B cell (primary cell): ENCODE results near the gene GPR173. TPM values are rescaled to one million over a fixed set of nuclear protein-coding genes. Genes with fewer than 3 reads are reported as not detected.

Experiments
- ATAC-seq: fragments of 200-7000 bp; cut with Tn5 transposase; one replicate; pipeline ENCODE4 v1.10.0; 2021; ENCODE audit warnings: low read depth, mild to moderate bottlenecking, moderate number of reproducible peaks, moderate library complexity
- CTCF ChIA-PET: fragments of 350-600 bp; sonication (Branson Sonifier 250); formaldehyde crosslinking; loops from one replicate; lab custom pipeline; 2021; ENCODE audit warnings: antibody characterized with exemption, inconsistent platforms; lab: Charles Lee
- POLR2A ChIA-PET: fragments of 350-600 bp; sonication (Branson Sonifier 250); formaldehyde crosslinking; loops from one replicate; lab custom pipeline; 2021; ENCODE audit warnings: antibody characterized with exemption; lab: Charles Lee
- DNase-seq: peaks from one replicate; pipeline ENCODE4 v3.0.0; 2013
- H2AFZ ChIP-seq: 2 replicates; pipeline ENCODE4 v1.6.1; 2012; ENCODE audit warnings: mild to moderate bottlenecking, low read depth, low read length; ENCODE audit not compliant: insufficient read depth, poor library complexity, severe bottlenecking
- H3K27ac ChIP-seq, 2 donors: 1 replicate in 1 of 2; 2 replicates in 1 of 2; pipeline ENCODE4 v1.5.1; 2012 to 2013; ENCODE audit warnings: low read length in 2 of 2, mild to moderate bottlenecking in 2 of 2, moderate library complexity in 1 of 2
- H3K27me3 ChIP-seq, 4 experiments: fragments of 200-600 bp in 1 of 4; sonication (generic) in 1 of 4; replicated peaks in 1 of 4; 1 replicate in 2 of 4; 2 replicates in 2 of 4; pipeline versions ENCODE4 v1.6.1 to v1.7.0; 2013 to 2016; ENCODE audit warnings: low read length in 3 of 4, mild to moderate bottlenecking in 2 of 4, mixed read lengths in 1 of 4, moderate library complexity in 1 of 4; ENCODE audit not compliant: insufficient read depth in 4 of 4, control insufficient read depth in 3 of 4; ENCODE audit errors: control extremely low read depth in 1 of 4
- H3K36me3 ChIP-seq, 2 experiments: replicated peaks in 1 of 2; 1 replicate in 1 of 2; 2 replicates in 1 of 2; pipeline versions ENCODE4 v1.6.1 to v1.7.1; 2013; ENCODE audit warnings: low read length in 1 of 2; ENCODE audit not compliant: insufficient read depth in 2 of 2, control insufficient read depth in 1 of 2; ENCODE audit errors: control extremely low read depth in 1 of 2, extremely low read depth in 1 of 2
- H3K4me1 ChIP-seq, 2 donors: fragments of 200-600 bp in 1 of 2; sonication (generic) in 1 of 2; 1 replicate in 1 of 2; 2 replicates in 1 of 2; pipeline versions ENCODE4 v1.5.1 to v1.6.1; 2013 to 2017; ENCODE audit warnings: low read length in 2 of 2; ENCODE audit not compliant: control insufficient read depth in 2 of 2, insufficient read depth in 2 of 2
- H3K4me2 ChIP-seq: replicated peaks from 2 replicates; pipeline ENCODE3; 2012; ENCODE audit warnings: mild to moderate bottlenecking, low read depth, low read length; ENCODE audit not compliant: poor library complexity, severe bottlenecking
- H3K4me3 ChIP-seq, 5 experiments: fragments of 200-600 bp in 1 of 5; sonication (generic) in 1 of 5; 1 replicate in 3 of 5; 2 replicates in 2 of 5; pipeline versions ENCODE4 v1.5.1 to v1.7.0; 2011 to 2016; ENCODE audit warnings: low read length in 4 of 5, mild to moderate bottlenecking in 4 of 5, low read depth in 2 of 5, control low read depth in 1 of 5, moderate library complexity in 1 of 5; ENCODE audit not compliant: insufficient read depth in 1 of 5; ENCODE audit errors: control extremely low read depth in 1 of 5, extremely low read depth in 1 of 5
- H3K79me2 ChIP-seq: fragments of 200-600 bp; sonication (generic); one replicate; pipeline ENCODE4 v1.6.0; 2016; ENCODE audit warnings: low read length; ENCODE audit not compliant: control insufficient read depth, insufficient read depth
- H3K9ac ChIP-seq: fragments of 200-600 bp; sonication (generic); 2 replicates; pipeline ENCODE4 v1.6.1; 2017; ENCODE audit warnings: mild to moderate bottlenecking, low read length, moderate library complexity
- H3K9me3 ChIP-seq, 3 donors: one replicate each; pipeline versions ENCODE4 v1.6.1 to v1.7.1; 2013; ENCODE audit warnings: low read length in 2 of 3; ENCODE audit not compliant: control insufficient read depth in 2 of 3, insufficient read depth in 1 of 3; ENCODE audit errors: control extremely low read depth in 1 of 3
- H4K20me1 ChIP-seq: 2 replicates; pipeline ENCODE4 v1.6.0; 2012; ENCODE audit warnings: mild to moderate bottlenecking, low read length; ENCODE audit not compliant: insufficient read depth, control insufficient read depth, poor library complexity, severe bottlenecking
- H3K27ac Mint-ChIP-seq: one replicate; pipeline ENCODE4 v1.8.0; 2021; ENCODE audit warnings: mixed read lengths
- H3K27me3 Mint-ChIP-seq: one replicate; pipeline ENCODE4 v1.8.0; 2021; ENCODE audit warnings: mixed read lengths
- H3K4me1 Mint-ChIP-seq: one replicate; pipeline ENCODE4 v1.8.0; 2021; ENCODE audit warnings: mixed read lengths
- H3K4me3 Mint-ChIP-seq: one replicate; pipeline ENCODE4 v1.8.0; 2021; ENCODE audit warnings: mixed read lengths
- H3K9me3 Mint-ChIP-seq: one replicate; pipeline ENCODE4 v1.8.0; 2022; ENCODE audit warnings: mixed read lengths; ENCODE audit not compliant: insufficient read depth
- EZH2 ChIP-seq: IDR thresholded peaks from 2 replicates; pipeline ENCODE4 v1.6.1; 2012; ENCODE audit warnings: borderline replicate concordance, low read depth, mild to moderate bottlenecking, moderate library complexity, low read length; ENCODE audit not compliant: insufficient read depth, poor library complexity, severe bottlenecking
- WGBS: methylation state at CpG from one replicate; pipeline ENCODE4 v1.1.5; 2013; ENCODE audit warnings: missing lambda C conversion rate; ENCODE audit not compliant: insufficient coverage; 5-methylcytosine and 5-hydroxymethylcytosine counted together
- intact Hi-C: fragments of 100-400 bp; cut with micrococcal nuclease; formaldehyde crosslinking; loops from one replicate; pipeline ENCODE4 v1.10.0; 2022
- polyA plus RNA-seq: library from polyadenylated mRNA; depleted of rRNA; stranded (reverse); fragments of >200 nt; gene quantifications from 2 replicates; pipeline ENCODE4 v1.2.3, GENCODE V29; 2012
- total RNA-seq, 2 donors: library from RNA; stranded (reverse); fragments of 120-200 nt in 1 of 2; gene quantifications; 1 replicate in 1 of 2; 2 replicates in 1 of 2; pipeline versions ENCODE4 v1.2.3 to v1.2.4, GENCODE V29; 2013 to 2022
- TF ChIP-seq, protein P1 (sequence below): fragments of 200-600 bp; IDR thresholded peaks from one replicate; pipeline ENCODE4 v1.8.0; 2022; ENCODE audit warnings: antibody characterized with exemption, mild to moderate bottlenecking

GPR173 gene
- total and polyA plus RNA-seq, 2 donors (not counting 1 experiment from before 2014, with no cell fraction given) = 0.12 TPM; not detected in 1

DNA sequence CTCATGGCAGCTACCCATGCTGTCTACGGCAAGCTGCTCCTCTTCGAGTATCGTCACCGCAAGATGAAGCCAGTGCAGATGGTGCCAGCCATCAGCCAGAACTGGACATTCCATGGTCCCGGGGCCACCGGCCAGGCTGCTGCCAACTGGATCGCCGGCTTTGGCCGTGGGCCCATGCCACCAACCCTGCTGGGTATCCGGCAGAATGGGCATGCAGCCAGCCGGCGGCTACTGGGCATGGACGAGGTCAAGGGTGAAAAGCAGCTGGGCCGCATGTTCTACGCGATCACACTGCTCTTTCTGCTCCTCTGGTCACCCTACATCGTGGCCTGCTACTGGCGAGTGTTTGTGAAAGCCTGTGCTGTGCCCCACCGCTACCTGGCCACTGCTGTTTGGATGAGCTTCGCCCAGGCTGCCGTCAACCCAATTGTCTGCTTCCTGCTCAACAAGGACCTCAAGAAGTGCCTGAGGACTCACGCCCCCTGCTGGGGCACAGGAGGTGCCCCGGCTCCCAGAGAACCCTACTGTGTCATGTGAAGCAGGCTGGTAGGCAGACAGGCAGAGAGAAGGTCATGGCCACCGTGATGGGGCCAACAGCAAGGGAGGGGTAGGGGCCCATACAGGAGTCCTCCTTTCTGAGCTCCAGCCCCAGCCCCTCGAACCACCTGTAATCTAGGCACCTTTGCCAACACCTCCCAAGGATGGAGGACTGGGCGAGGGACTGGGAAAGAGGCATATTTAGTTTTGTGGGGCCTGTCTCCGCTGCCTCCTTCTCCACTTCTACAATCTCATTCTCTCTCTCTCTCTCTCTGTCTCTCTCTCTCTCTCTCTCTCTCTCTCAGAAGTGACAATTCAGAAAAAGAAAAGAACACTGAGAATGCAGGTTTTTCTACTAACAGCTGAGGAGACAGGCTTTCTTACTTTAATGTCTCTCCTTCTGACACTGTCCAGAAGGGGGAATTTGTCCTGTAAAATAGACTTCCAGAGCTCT is 28.9 kb downstream of the GPR173 start:
- Histone ChIP-seq H2AFZ (no peak overlapping the region), H3K36me3 (no peaks in the 10 kb centered on the region), H3K9me3 (no peaks in the 10 kb centered on the region), H3K4me1 (peaks cover 3 to 11% of the 10 kb centered on the region in 2 donors), H3K27ac (no peak overlapping the region), H3K4me2 (no peak overlapping the region), H3K9ac (no peak overlapping the region), H4K20me1 (peaks cover under 1% of the 10 kb centered on the region), H3K79me2 (peaks cover 3% of the 10 kb centered on the region), H3K27me3 (no peaks in the 10 kb centered on the region), H3K4me3 (no peak overlapping the region)
- intact Hi-C loops = loop anchor here (10.0 kb wide), 2 partner anchors 147 to 237 kb away; partner anchors contain the start of gene KDM5C
- WGBS = 94% methylated on average over 19 of the region's 27 CpGs
- POLR2A ChIA-PET = no interaction called here
- no peak overlapping the region for H3K4me3 Mint-ChIP-seq
- H3K9me3 Mint-ChIP-seq = no peaks in the 10 kb centered on the region
- H3K4me1 Mint-ChIP-seq = peaks cover 10% of the 10 kb centered on the region
- ATAC-seq (no peak), DNase-seq (no peak)
- H3K27ac Mint-ChIP-seq = no peak overlapping the region
- CTCF ChIA-PET = no interaction called here
- no peaks in the 10 kb centered on the region for H3K27me3 Mint-ChIP-seq
- TF ChIP-seq, protein P1, sequence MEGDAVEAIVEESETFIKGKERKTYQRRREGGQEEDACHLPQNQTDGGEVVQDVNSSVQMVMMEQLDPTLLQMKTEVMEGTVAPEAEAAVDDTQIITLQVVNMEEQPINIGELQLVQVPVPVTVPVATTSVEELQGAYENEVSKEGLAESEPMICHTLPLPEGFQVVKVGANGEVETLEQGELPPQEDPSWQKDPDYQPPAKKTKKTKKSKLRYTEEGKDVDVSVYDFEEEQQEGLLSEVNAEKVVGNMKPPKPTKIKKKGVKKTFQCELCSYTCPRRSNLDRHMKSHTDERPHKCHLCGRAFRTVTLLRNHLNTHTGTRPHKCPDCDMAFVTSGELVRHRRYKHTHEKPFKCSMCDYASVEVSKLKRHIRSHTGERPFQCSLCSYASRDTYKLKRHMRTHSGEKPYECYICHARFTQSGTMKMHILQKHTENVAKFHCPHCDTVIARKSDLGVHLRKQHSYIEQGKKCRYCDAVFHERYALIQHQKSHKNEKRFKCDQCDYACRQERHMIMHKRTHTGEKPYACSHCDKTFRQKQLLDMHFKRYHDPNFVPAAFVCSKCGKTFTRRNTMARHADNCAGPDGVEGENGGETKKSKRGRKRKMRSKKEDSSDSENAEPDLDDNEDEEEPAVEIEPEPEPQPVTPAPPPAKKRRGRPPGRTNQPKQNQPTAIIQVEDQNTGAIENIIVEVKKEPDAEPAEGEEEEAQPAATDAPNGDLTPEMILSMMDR = no peak
- no peak for TF ChIP-seq EZH2

- WGBS = no CpG with 5 or more reads among the region's 1 CpG
- H3K27ac Mint-ChIP-seq = no peak overlapping the region
- CTCF ChIA-PET = interaction anchor here (0.9 kb wide), 1 partner anchor 11 kb away, joined by 3 read pairs; no protein-coding TSS in a partner anchor
- H3K27me3 Mint-ChIP-seq = no peaks in the 10 kb centered on the region
- no peak overlapping the region for H3K9ac ChIP-seq
- ATAC-seq (no peak), DNase-seq (no peak)
- intact Hi-C loops = loop anchor here (10.0 kb wide), 2 partner anchors 146 to 236 kb away; partner anchors contain the start of gene KDM5C
- peaks cover 9 to 15% of the 10 kb centered on the region in 2 donors for H3K4me1 ChIP-seq
- H3K36me3 ChIP-seq = no peaks in the 10 kb centered on the region
- H3K4me2 ChIP-seq = no peak overlapping the region
- H3K9me3 Mint-ChIP-seq = no peaks in the 10 kb centered on the region
- no peak overlapping the region for H3K4me3 Mint-ChIP-seq
- no peak overlapping the region for H2AFZ ChIP-seq
- no peaks in the 10 kb centered on the region for H3K27me3 ChIP-seq
- POLR2A ChIA-PET = no interaction called here
- no peak overlapping the region for H3K4me3 ChIP-seq
- TF ChIP-seq EZH2 = no peak
- TF ChIP-seq, protein P1 = no peak
- peaks cover 21% of the 10 kb centered on the region for H3K4me1 Mint-ChIP-seq
- H3K27ac ChIP-seq = no peak overlapping the region
- no peaks in the 10 kb centered on the region for H3K9me3 ChIP-seq
- peaks cover 11% of the 10 kb centered on the region for H4K20me1 ChIP-seq
- H3K79me2 ChIP-seq = peaks cover 13% of the 10 kb centered on the region
Measured at GRCh38 chrX:53078943-53079342, 30.4 kb downstream of the GPR173 start.
